HL-60 (cell line): ENCODE results near the gene TRIM61.
"Not testable (repeated sequence)": the region's sequence is repeated elsewhere in the genome, so short reads cannot be mapped to it uniquely, and the experiment has no call there.

Experiments used
- DNase-seq, 2 experiments: peaks; one replicate each; pipeline ENCODE4 v3.0.0-alpha.2; 2010 to 2020; ENCODE audit warnings: low read depth in 1 of 2, low spot score in 1 of 2
- H3K27ac ChIP-seq: fragments of 250-450 bp; sonication (Bioruptor Pico); replicated peaks from 2 replicates; pipeline ENCODE4 v1.5.1; 2020; ENCODE audit warnings: mild to moderate bottlenecking, moderate library complexity
- H3K27me3 ChIP-seq: fragments of 250-450 bp; sonication (Bioruptor Pico); 2 replicates; pipeline ENCODE4 v1.5.1; 2021; ENCODE audit warnings: mild to moderate bottlenecking, moderate library complexity; ENCODE audit not compliant: insufficient read depth, poor library complexity, severe bottlenecking
- H3K4me3 ChIP-seq: replicated peaks from 2 replicates; pipeline ENCODE4 v1.5.1; 2011; ENCODE audit warnings: mild to moderate bottlenecking, control low read depth, low read length; ENCODE audit not compliant: insufficient read depth
- CTCF ChIP-seq: IDR thresholded peaks from one replicate; pipeline ENCODE4 v1.5.1; 2011; ENCODE audit warnings: low read length, control low read depth, inconsistent platforms; ENCODE audit not compliant: insufficient read depth
- GABPA ChIP-seq: IDR thresholded peaks from 2 replicates; pipeline ENCODE4 v1.6.1; 2012; ENCODE audit warnings: low read depth
- POLR2AphosphoS5 ChIP-seq: IDR thresholded peaks from 2 replicates; pipeline ENCODE4 v1.6.1; 2012; ENCODE audit warnings: low read depth
- REST ChIP-seq: IDR thresholded peaks from 2 replicates; pipeline ENCODE4 v1.6.1; 2012; ENCODE audit warnings: low read depth; ENCODE audit not compliant: insufficient replicate concordance
- SPI1 ChIP-seq: IDR thresholded peaks from 2 replicates; pipeline ENCODE4 v1.6.1; 2012; ENCODE audit warnings: low read depth, mild to moderate bottlenecking, borderline replicate concordance

The TRIM61 gene

GRCh38 chr4:165005352-165005925 lies 28.0 kb upstream of the TRIM61 start:
- no peak for DNase-seq
- Histone ChIP-seq H3K27ac (no peak overlapping the region), H3K27me3 (no peaks in the 10 kb centered on the region), H3K4me3 (no peak overlapping the region)
- no peak for TF ChIP-seq POLR2AphosphoS5
- TF ChIP-seq SPI1 = no peak
- TF ChIP-seq GABPA = no peak
- no peak for TF ChIP-seq REST
- no peak for TF ChIP-seq CTCF

DNA sequence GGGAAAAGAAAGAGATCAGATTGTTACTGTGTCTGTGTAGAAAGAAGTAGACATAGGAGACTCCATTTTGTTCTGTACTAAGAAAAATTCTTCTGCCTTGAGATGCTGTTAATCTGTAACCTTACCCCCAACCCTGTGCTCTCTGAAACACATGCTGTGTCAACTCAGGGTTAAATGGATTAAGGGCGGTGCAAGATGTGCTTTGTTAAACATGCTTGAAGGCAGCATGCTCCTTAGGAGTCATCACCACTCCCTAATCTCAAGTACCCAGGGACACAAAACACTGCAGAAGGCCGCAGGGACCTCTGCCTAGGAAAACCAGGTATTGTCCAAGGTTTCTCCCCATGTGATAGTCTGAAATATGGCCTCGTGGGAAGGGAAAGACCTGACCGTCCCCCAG lies 24.5 kb upstream of the TRIM61 start:
- not testable (repeated sequence) for H3K27me3 ChIP-seq, H3K27ac ChIP-seq, DNase-seq, H3K4me3 ChIP-seq

GRCh38 chr4:164998526-164999080 lies 21.1 kb upstream of the TRIM61 start:
- not testable (repeated sequence) for H3K27me3 ChIP-seq, DNase-seq, H3K27ac ChIP-seq, H3K4me3 ChIP-seq

DNA sequence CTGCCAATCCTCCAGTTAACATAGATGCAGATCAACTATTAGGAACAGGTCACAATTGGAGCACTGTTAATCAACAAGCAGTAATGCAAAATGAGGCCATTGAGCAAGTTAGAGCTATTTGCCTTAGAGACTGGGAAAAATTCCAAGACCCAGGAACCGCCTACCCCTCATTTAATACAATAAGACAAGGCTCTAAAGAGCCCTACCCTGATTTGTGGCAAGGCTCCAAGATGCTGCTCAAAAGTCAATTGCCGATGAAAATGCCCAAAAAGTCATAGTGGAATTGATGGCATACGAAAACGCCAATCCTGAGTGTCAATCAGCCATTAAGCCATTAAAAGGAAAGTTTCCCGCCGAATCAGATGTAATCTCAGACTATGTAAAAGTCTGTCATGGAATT lies 20.5 kb upstream of the TRIM61 start:
- TF ChIP-seq REST (no peak), GABPA (no peak)
- DNase-seq = no peak
- H3K27me3 ChIP-seq = no peaks in the 10 kb centered on the region
- no peak overlapping the region for H3K4me3 ChIP-seq
- no peak overlapping the region for H3K27ac ChIP-seq

GRCh38 chr4:164997324-164997723 lies 19.9 kb upstream of the TRIM61 start:
- no peaks in the 10 kb centered on the region for H3K27me3 ChIP-seq
- no peak overlapping the region for H3K4me3 ChIP-seq
- TF ChIP-seq POLR2AphosphoS5 (no peak), GABPA (no peak)
- no peak overlapping the region for H3K27ac ChIP-seq
- no peak for DNase-seq

- not testable (repeated sequence) for H3K27ac ChIP-seq, H3K27me3 ChIP-seq, DNase-seq, H3K4me3 ChIP-seq
These were observed 18.7 kb upstream of the TRIM61 start for GRCh38 chr4:164996123-164996522.

GRCh38 chr4:164990786-164991185 lies 13.3 kb upstream of the TRIM61 start:
- not testable (repeated sequence) for H3K4me3 ChIP-seq, DNase-seq, H3K27me3 ChIP-seq, H3K27ac ChIP-seq
